Spleen (tissue), 13 donors: Measurements from ENCODE around the gene HOXD10. TPM values are rescaled to one million over a fixed set of nuclear protein-coding genes. Genes with fewer than 3 reads are reported as not detected.

Source experiments
- DNase-seq: peaks from one replicate; pipeline ENCODE4 v3.0.0-alpha.2; 2020
- H3K27ac ChIP-seq, 8 donors: fragments of 200-600 bp; sonication (generic) in 7 of 8; 1 replicate in 4 of 8; 2 replicates in 4 of 8; pipeline versions ENCODE4 v1.5.0 to v1.8.0; 2016 to 2021; ENCODE audit warnings: inconsistent platforms in 4 of 8, mild to moderate bottlenecking in 4 of 8, moderate library complexity in 1 of 8
- H3K27me3 ChIP-seq, 7 donors: fragments of 200-600 bp; sonication (generic) in 6 of 7; replicated peaks in 1 of 7; 1 replicate in 4 of 7; 2 replicates in 3 of 7; pipeline versions ENCODE4 v1.5.0 to v1.8.0; 2016 to 2021; ENCODE audit warnings: inconsistent platforms in 3 of 7, mild to moderate bottlenecking in 1 of 7
- H3K36me3 ChIP-seq, 6 donors: fragments of 200-600 bp; sonication (generic) in 5 of 6; 1 replicate in 4 of 6; 2 replicates in 2 of 6; pipeline versions ENCODE4 v1.5.0 to v1.8.0; 2016 to 2021; ENCODE audit warnings: inconsistent platforms in 2 of 6
- H3K4me1 ChIP-seq, 6 donors: fragments of 200-600 bp; sonication (generic) in 5 of 6; 1 replicate in 3 of 6; 2 replicates in 3 of 6; pipeline versions ENCODE4 v1.5.0 to v1.8.0; 2016 to 2021; ENCODE audit warnings: inconsistent platforms in 3 of 6
- H3K4me3 ChIP-seq, 8 donors: fragments of 200-600 bp; sonication (generic) in 7 of 8; 1 replicate in 4 of 8; 2 replicates in 4 of 8; pipeline versions ENCODE4 v1.5.0 to v1.8.0; 2016 to 2021; ENCODE audit warnings: inconsistent platforms in 4 of 8, mild to moderate bottlenecking in 4 of 8, moderate library complexity in 2 of 8
- H3K9me3 ChIP-seq, 8 donors: fragments of 200-600 bp; sonication (generic) in 7 of 8; 1 replicate in 4 of 8; 2 replicates in 4 of 8; pipeline versions ENCODE4 v1.5.0 to v1.8.0; 2016 to 2021; ENCODE audit warnings: inconsistent platforms in 4 of 8
- POLR2A ChIP-seq, 3 donors: fragments of 450-650 bp; IDR thresholded peaks; one replicate each; pipeline ENCODE4 v1.5.1; 2017; ENCODE audit warnings: antibody characterized with exemption in 3 of 3, mild to moderate bottlenecking in 1 of 3
- POLR2AphosphoS5 ChIP-seq, 3 donors: sonication (generic); formaldehyde crosslinking; IDR thresholded peaks; one replicate each; pipeline ENCODE4 v1.5.1; 2017; ENCODE audit warnings: antibody characterized with exemption in 3 of 3
- WGBS, 5 donors: extraction: QIAGEN DNeasy Blood & Tissue Kit in 3 of 5; methylation state at CpG; one replicate each; pipeline versions ENCODE4 v1.1.5 to v1.1.7; 2013 to 2018; 5-methylcytosine and 5-hydroxymethylcytosine counted together
- intact Hi-C: fragments of 100-400 bp; cut with DNase I; formaldehyde crosslinking; loops from one replicate; pipeline ENCODE4 v1.15.0; 2023; ENCODE audit warnings: low total_unique reads
- long read RNA-seq, 2 donors: transcript quantifications; one replicate each; lab custom pipeline, GENCODE V29; 2026
- polyA plus RNA-seq, 3 donors: library from polyadenylated mRNA; stranded (reverse); fragments of 200-250 nt; gene quantifications; one replicate each; pipeline ENCODE4 v1.2.1, GENCODE V29; 2013
- total RNA-seq, 7 donors: library from RNA; depleted of rRNA in 3 of 7; stranded (reverse); fragments of >200 nt in 3 of 7; fragmentation: NEBNext Ultra II Directional in 4 of 7; extraction: Animal tissue kit (Norgen Biotek cat#: 25700) in 4 of 7; gene quantifications; one replicate each; pipeline versions ENCODE4 v1.1.0 to v1.2.1, GENCODE V29; 2016 to 2021
- TF ChIP-seq, protein P1 (sequence below), 11 experiments: fragments of 200-600 bp in 7 of 11; fragments of 450-650 bp in 4 of 11; sonication (generic) in 4 of 11; IDR thresholded peaks in 8 of 11; conservative IDR thresholded peaks in 3 of 11; 1 replicate in 7 of 11; 2 replicates in 4 of 11; pipeline versions ENCODE4 v1.4.0 to v1.8.0; 2016 to 2021; ENCODE audit warnings: antibody characterized with exemption in 11 of 11, inconsistent platforms in 4 of 11, mild to moderate bottlenecking in 1 of 11
- donor health status: healthy with polysubstance abuse.
- donor health status: DM: no; HTN: no; CAD: no; lungs with moderate emphysema.
- donor health status: DM: no; HTN: no; CAD: no.
- donor health status: Bipolar disorder and iron deficiency.
- donor health status: healthy.
- donor health status: DM: no; HTN: no; CAD: no.
- donor health status: DM: yes; HTN: yes; CAD: no.

HOXD10 gene
- total RNA-seq (not detected), polyA plus RNA-seq (under 1 TPM in 1 of 3 donors, not detected in 2; 0.06 TPM)
- long read RNA-seq, donor 1 = 0 reads
- long read RNA-seq, donor 2 = 0 reads

DNA sequence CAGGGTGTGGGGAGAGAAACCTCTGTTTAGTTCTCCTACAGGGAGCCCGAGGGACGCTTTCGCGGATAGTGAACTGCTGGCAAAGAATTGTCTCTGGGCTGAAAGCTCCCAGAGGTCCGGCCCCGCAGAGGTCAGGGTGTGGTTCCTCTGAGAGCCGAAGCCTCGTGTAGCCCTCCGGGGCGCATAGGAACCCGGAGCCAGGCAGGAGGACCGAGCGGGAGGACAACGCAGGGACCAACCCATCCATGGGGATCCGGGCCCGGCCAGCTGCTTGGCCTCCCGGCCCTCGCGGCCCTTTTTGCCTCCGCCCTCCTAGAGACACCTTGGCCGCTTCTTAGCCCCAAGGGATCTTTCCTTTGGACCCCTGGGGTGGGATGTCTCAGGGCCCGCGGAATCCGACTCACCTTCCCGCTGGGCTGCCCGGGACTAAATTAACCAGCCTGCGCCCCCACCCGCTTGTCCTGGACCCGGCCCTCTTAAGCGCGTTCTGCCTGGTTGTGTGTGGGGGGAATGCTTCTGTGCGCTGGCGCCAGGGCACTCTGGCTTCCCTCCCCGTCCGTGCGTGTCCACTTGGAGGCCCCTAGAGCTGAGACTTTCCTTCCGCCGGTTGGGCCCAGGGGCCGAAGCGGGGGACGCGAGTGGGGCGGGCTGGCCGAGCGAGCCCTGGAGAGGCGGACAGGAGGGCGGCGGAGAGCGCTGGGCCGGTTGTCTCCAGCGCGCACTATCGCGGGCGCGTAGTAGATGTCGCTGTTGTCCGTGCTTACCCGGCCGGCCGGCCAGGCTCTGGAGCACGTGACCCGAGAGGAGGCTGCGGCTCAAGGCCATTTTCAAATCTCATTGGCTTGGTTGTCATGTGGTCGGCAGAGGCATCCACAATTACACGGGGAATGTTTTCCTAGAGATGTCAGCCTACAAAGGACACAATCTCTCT is at the start of gene HOXD10:
TSS of gene HOXD10 (plus strand) at position 896 of the 931 bp plus-strand sequence. CDS start 56 bp downstream, outside the sequence.
- peak; percentile 75 for DNase-seq
- peaks cover 0 to 11% (median 0%) of the 10 kb centered on the region in 8 donors for H3K9me3 ChIP-seq
- intact Hi-C loops = loop anchor here (10.0 kb wide), 1 partner anchor 699 kb away; no protein-coding TSS in a partner anchor
- TF ChIP-seq POLR2AphosphoS5 (IDR thresholded peaks at IDR 0.05) (peak in 2 of 3 donors; percentile 50 to 53), POLR2A (IDR thresholded peaks at IDR 0.05) (no peak)
- TF ChIP-seq, protein P1, sequence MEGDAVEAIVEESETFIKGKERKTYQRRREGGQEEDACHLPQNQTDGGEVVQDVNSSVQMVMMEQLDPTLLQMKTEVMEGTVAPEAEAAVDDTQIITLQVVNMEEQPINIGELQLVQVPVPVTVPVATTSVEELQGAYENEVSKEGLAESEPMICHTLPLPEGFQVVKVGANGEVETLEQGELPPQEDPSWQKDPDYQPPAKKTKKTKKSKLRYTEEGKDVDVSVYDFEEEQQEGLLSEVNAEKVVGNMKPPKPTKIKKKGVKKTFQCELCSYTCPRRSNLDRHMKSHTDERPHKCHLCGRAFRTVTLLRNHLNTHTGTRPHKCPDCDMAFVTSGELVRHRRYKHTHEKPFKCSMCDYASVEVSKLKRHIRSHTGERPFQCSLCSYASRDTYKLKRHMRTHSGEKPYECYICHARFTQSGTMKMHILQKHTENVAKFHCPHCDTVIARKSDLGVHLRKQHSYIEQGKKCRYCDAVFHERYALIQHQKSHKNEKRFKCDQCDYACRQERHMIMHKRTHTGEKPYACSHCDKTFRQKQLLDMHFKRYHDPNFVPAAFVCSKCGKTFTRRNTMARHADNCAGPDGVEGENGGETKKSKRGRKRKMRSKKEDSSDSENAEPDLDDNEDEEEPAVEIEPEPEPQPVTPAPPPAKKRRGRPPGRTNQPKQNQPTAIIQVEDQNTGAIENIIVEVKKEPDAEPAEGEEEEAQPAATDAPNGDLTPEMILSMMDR (IDR thresholded peaks at IDR 0.05 in 8 of 11, conservative IDR thresholded peaks at IDR 0.05 in 3 of 11) = peak in 6 of 11 experiments; percentile 7 to 43 (median 26)
- H3K36me3 ChIP-seq = no peaks in the 10 kb centered on the region
- H3K27me3 ChIP-seq = peaks cover 12 to 100% (median 100%) of the 10 kb centered on the region in 7 donors
- H3K4me3 ChIP-seq = peak within 1 kb of the TSS in 1 of 8 donors; percentile 32
- WGBS, 5 donors = 8 to 12% (median 10%) methylated on average over 41 to 66 of the region's 66 CpGs
- no peak within 1 kb of the TSS for H3K27ac ChIP-seq
- H3K4me1 ChIP-seq = peaks cover 0 to 28% (median 9%) of the 10 kb centered on the region in 6 donors

- Histone ChIP-seq H3K9me3 (no peaks in the 10 kb centered on the region), H3K27ac (no peak overlapping the region), H3K36me3 (no peaks in the 10 kb centered on the region), H3K27me3 (peaks cover 14 to 100% (median 84%) of the 10 kb centered on the region in 7 donors), H3K4me1 (peaks cover 5 to 33% (median 23%) of the 10 kb centered on the region in 6 donors), H3K4me3 (peak overlapping the region in 7 of 8 donors; percentile 13 to 50 (median 21))
- intact Hi-C loops = no loop called here
- no peak for DNase-seq
- WGBS, 5 donors = 7 to 16% (median 15%) methylated on average over 16 to 38 of the region's 38 CpGs
- no peak for TF ChIP-seq POLR2AphosphoS5 (IDR thresholded peaks at IDR 0.05)
- TF ChIP-seq, protein P1 (IDR thresholded peaks at IDR 0.05 in 8 of 11, conservative IDR thresholded peaks at IDR 0.05 in 3 of 11) = no peak
- no peak for TF ChIP-seq POLR2A (IDR thresholded peaks at IDR 0.05)
Measured at GRCh38 chr2:176067589-176068418, 48.8 kb upstream of the HOXD10 start.

GRCh38 chr2:176068419-176068832 is 48.2 kb upstream of the HOXD10 start:
- no peak for TF ChIP-seq POLR2AphosphoS5 (IDR thresholded peaks at IDR 0.05)
- WGBS, 5 donors = 4 to 23% (median 10%) methylated on average over 9 to 30 of the region's 30 CpGs
- intact Hi-C loops = no loop called here
- no peak overlapping the region for H3K27ac ChIP-seq
- DNase-seq = no peak
- no peaks in the 10 kb centered on the region for H3K36me3 ChIP-seq
- peak overlapping the region in 1 of 8 donors; percentile 7 for H3K4me3 ChIP-seq
- H3K9me3 ChIP-seq = no peaks in the 10 kb centered on the region
- H3K4me1 ChIP-seq = peaks cover 5 to 33% (median 23%) of the 10 kb centered on the region in 6 donors
- peaks cover 14 to 100% (median 84%) of the 10 kb centered on the region in 7 donors for H3K27me3 ChIP-seq
